CD4-positive, CD25-positive, alpha-beta regulatory T cell (primary cell): ENCODE data around the gene PRUNE2. TPM values are rescaled to one million over a fixed set of nuclear protein-coding genes. Genes with fewer than 3 reads are reported as not detected.
"Not testable (repeated sequence)": the region's sequence is repeated elsewhere in the genome, so short reads cannot be mapped to it uniquely, and the experiment has no call there.

Source experiments
- ATAC-seq, 2 donors: fragments of 150-1000 bp; cut with Tn5 transposase; one replicate each; pipeline ENCODE4 v1.10.0; 2021; ENCODE audit warnings: low read depth in 2 of 2, moderate number of reproducible peaks in 2 of 2, moderate library complexity in 1 of 2
- DNase-seq, 3 donors: peaks; one replicate each; pipeline versions ENCODE4 v3.0.0 to v3.0.0-alpha.2; 2012 to 2022; ENCODE audit warnings: mixed read lengths in 1 of 3
- H3K27ac ChIP-seq: one replicate; pipeline ENCODE4 v1.7.0; 2013; ENCODE audit warnings: mild to moderate bottlenecking, low read length; ENCODE audit not compliant: insufficient read depth, poor library complexity, severe bottlenecking
- H3K27me3 ChIP-seq: one replicate; pipeline ENCODE4 v1.7.0; 2013; ENCODE audit warnings: low read length; ENCODE audit not compliant: control insufficient read depth, insufficient read depth
- H3K36me3 ChIP-seq: one replicate; pipeline ENCODE4 v1.7.0; 2013; ENCODE audit warnings: mild to moderate bottlenecking, low read length, moderate library complexity; ENCODE audit not compliant: control insufficient read depth, insufficient read depth
- H3K4me1 ChIP-seq: 2 replicates; pipeline ENCODE4 v1.7.0; 2013; ENCODE audit warnings: mild to moderate bottlenecking, low read length; ENCODE audit not compliant: insufficient read depth, control insufficient read depth, poor library complexity, severe bottlenecking
- H3K4me3 ChIP-seq: one replicate; pipeline ENCODE4 v1.7.0; 2013; ENCODE audit warnings: low read depth, mild to moderate bottlenecking, low read length, moderate library complexity
- H3K9me3 ChIP-seq, 2 experiments: 1 replicate in 1 of 2; 2 replicates in 1 of 2; pipeline ENCODE4 v1.7.0; 2013; ENCODE audit warnings: low read length in 2 of 2, mild to moderate bottlenecking in 1 of 2, moderate library complexity in 1 of 2; ENCODE audit not compliant: control insufficient read depth in 2 of 2
- H3K27ac Mint-ChIP-seq, 3 donors: one replicate each; pipeline ENCODE4 v1.8.0; 2020 to 2022; ENCODE audit warnings: mild to moderate bottlenecking in 3 of 3, mixed read lengths in 3 of 3, moderate library complexity in 2 of 3
- H3K27me3 Mint-ChIP-seq: one replicate; pipeline ENCODE4 v1.8.0; 2022; ENCODE audit warnings: mild to moderate bottlenecking, mixed read lengths
- H3K36me3 Mint-ChIP-seq: one replicate; pipeline ENCODE4 v1.8.0; 2020; ENCODE audit warnings: mixed read lengths
- H3K4me1 Mint-ChIP-seq, 4 donors: one replicate each; pipeline ENCODE4 v1.8.0; 2020 to 2022; ENCODE audit warnings: mixed read lengths in 4 of 4, mild to moderate bottlenecking in 1 of 4
- H3K4me3 Mint-ChIP-seq, 4 donors: one replicate each; pipeline ENCODE4 v1.8.0; 2020 to 2022; ENCODE audit warnings: mild to moderate bottlenecking in 4 of 4, mixed read lengths in 4 of 4, moderate library complexity in 3 of 4
- H3K9me3 Mint-ChIP-seq, 7 donors: one replicate each; pipeline ENCODE4 v1.8.0; 2020 to 2022; ENCODE audit warnings: mixed read lengths in 7 of 7, mild to moderate bottlenecking in 3 of 7, moderate library complexity in 2 of 7
- polyA plus RNA-seq, 4 donors: library from polyadenylated mRNA; unstranded; fragments of 300-500 nt; fragmentation: Illumina TruSeq; gene quantifications; one replicate each; pipeline ENCODE4 v1.2.3, GENCODE V29; 2021
- total RNA-seq: library from RNA; stranded (reverse); gene quantifications from one replicate; pipeline ENCODE4 v1.2.3, GENCODE V29; 2022

Gene PRUNE2
- total and polyA plus RNA-seq, 5 donors from 2014 or later = 0.28 to 0.30 TPM; not detected in 3

DNA sequence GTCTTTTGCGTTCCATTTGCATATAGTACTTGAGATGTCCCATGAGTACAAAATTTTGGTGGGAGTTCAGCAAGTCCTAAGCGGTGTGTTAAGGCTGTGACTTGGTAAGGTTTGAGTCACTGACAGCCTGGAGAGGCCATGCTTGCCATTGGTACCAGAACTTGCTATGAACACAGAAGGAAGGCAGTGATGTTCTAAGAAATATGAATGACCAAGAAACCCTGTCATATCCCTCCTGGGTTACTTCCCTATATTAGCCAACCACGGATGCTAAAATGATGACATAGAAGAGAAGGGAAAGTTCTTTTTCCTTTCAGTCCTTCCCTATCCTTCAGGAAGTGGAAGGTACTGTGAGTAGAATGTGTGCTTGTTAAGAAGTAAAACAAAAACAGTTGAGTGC lies 310.3 kb downstream of the PRUNE2 start:
- Histone ChIP-seq H3K36me3 (no peaks in the 10 kb centered on the region), H3K4me1 (no peaks in the 10 kb centered on the region), H3K27me3 (no peaks in the 10 kb centered on the region), H3K27ac (no peak overlapping the region), H3K9me3 (no peaks in the 10 kb centered on the region), H3K4me3 (no peak overlapping the region)
- no peak for ATAC-seq
- DNase-seq = no peak
- peaks cover under 1% of the 10 kb centered on the region for H3K27me3 Mint-ChIP-seq
- H3K4me1 Mint-ChIP-seq = peaks cover 0 to 4% (median 0%) of the 10 kb centered on the region in 4 donors
- H3K9me3 Mint-ChIP-seq = peaks cover 0 to 3% (median 0%) of the 10 kb centered on the region in 7 donors
- no peak overlapping the region for H3K27ac Mint-ChIP-seq
- H3K36me3 Mint-ChIP-seq = no peaks in the 10 kb centered on the region
- no peak overlapping the region for H3K4me3 Mint-ChIP-seq

GRCh38 chr9:76594764-76595424 lies 311.0 kb downstream of the PRUNE2 start:
- Mint-ChIP-seq H3K9me3 (peaks cover 0 to 3% (median 0%) of the 10 kb centered on the region in 7 donors), H3K4me1 (peaks cover 0 to 4% (median 0%) of the 10 kb centered on the region in 4 donors), H3K27ac (peak overlapping the region in 1 of 3 donors; percentile 28), H3K4me3 (no peak overlapping the region), H3K27me3 (peaks cover 4% of the 10 kb centered on the region), H3K36me3 (no peaks in the 10 kb centered on the region)
- Histone ChIP-seq H3K4me3 (no peak overlapping the region), H3K4me1 (no peaks in the 10 kb centered on the region), H3K36me3 (no peaks in the 10 kb centered on the region), H3K27ac (no peak overlapping the region), H3K9me3 (no peaks in the 10 kb centered on the region), H3K27me3 (no peaks in the 10 kb centered on the region)
- no peak for DNase-seq
- no peak for ATAC-seq

- not testable (repeated sequence) for H3K4me3 Mint-ChIP-seq, H3K27me3 Mint-ChIP-seq, H3K27me3 ChIP-seq, H3K9me3 Mint-ChIP-seq, H3K27ac Mint-ChIP-seq, H3K36me3 Mint-ChIP-seq, H3K4me1 ChIP-seq, H3K36me3 ChIP-seq, H3K27ac ChIP-seq, H3K9me3 ChIP-seq, H3K4me1 Mint-ChIP-seq, ATAC-seq, H3K4me3 ChIP-seq, DNase-seq
Measured at GRCh38 chr9:76593961-76594735, 311.8 kb downstream of the PRUNE2 start.

- Mint-ChIP-seq H3K4me3 (no peak overlapping the region), H3K27ac (no peak overlapping the region), H3K9me3 (peaks cover 0 to 4% (median 0%) of the 10 kb centered on the region in 7 donors), H3K27me3 (peaks cover 4% of the 10 kb centered on the region), H3K4me1 (peaks cover 0 to 4% (median 0%) of the 10 kb centered on the region in 4 donors), H3K36me3 (no peaks in the 10 kb centered on the region)
- no peak overlapping the region for H3K4me3 ChIP-seq
- DNase-seq (no peak), ATAC-seq (no peak)
- no peak overlapping the region for H3K27ac ChIP-seq
- no peaks in the 10 kb centered on the region for H3K9me3 ChIP-seq
- H3K4me1 ChIP-seq = no peaks in the 10 kb centered on the region
- no peaks in the 10 kb centered on the region for H3K36me3 ChIP-seq
- H3K27me3 ChIP-seq = no peaks in the 10 kb centered on the region
Measured at GRCh38 chr9:76592974-76593347, 313.0 kb downstream of the PRUNE2 start.

DNA sequence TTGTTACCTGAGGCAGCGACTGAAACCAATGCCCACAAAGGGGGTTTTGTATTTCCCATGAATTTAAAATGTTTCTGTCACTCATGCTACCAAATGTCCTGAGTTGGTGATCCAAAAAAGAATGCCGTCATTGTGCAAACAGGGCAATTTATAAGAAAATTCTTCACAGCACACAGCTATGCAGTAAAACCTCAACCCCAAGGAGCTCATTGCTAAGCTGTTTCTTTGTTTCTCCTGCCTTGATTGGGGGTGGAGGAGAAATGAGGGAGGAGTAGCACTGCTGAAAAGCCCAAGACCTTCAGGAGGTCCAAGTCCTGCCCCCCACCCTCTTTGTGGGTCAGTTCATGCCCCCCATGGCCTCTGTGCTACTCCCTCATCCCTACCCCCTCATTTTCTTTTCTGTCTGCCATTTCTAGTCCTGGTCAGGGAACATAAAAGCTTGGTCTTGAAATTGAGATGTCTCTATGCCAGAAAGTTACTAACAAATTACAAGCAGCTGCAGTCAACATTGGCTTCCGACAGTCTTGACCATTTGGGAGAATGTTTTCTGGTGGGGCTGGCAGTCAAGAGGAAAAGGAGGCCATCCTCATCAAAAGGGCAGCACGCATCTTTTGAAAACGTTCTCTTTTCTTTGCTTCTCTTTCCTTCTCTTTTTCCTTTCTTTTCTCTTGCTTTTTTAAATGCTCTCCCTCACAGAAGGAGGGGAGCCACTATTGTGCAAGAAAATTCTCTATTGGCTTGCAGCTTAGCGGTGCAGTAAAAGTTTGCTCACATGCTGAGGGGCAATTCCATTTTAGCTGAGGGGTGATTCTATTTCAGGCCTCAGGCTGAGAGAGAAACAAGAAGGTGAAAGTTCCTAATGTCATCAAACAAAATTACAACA lies 313.6 kb downstream of the PRUNE2 start:
- no peak overlapping the region for H3K4me3 Mint-ChIP-seq
- H3K27ac Mint-ChIP-seq = no peak overlapping the region
- H3K4me1 ChIP-seq = no peaks in the 10 kb centered on the region

GRCh38 chr9:76591256-76591950 lies 314.5 kb downstream of the PRUNE2 start:
- Histone ChIP-seq H3K4me1 (no peaks in the 10 kb centered on the region), H3K27ac (no peak overlapping the region), H3K36me3 (no peaks in the 10 kb centered on the region), H3K27me3 (no peaks in the 10 kb centered on the region), H3K4me3 (no peak overlapping the region), H3K9me3 (no peaks in the 10 kb centered on the region)
- DNase-seq = no peak
- H3K9me3 Mint-ChIP-seq = peaks cover 0 to 5% (median 0%) of the 10 kb centered on the region in 7 donors
- H3K27ac Mint-ChIP-seq = no peak overlapping the region
- no peak overlapping the region for H3K4me3 Mint-ChIP-seq
- no peak for ATAC-seq
- peaks cover 0 to 4% (median 0%) of the 10 kb centered on the region in 4 donors for H3K4me1 Mint-ChIP-seq
- no peaks in the 10 kb centered on the region for H3K36me3 Mint-ChIP-seq
- peaks cover 4% of the 10 kb centered on the region for H3K27me3 Mint-ChIP-seq

More for the DNA sequence above, 313.6 kb downstream of the PRUNE2 start:
- peaks cover 0 to 4% (median 0%) of the 10 kb centered on the region in 7 donors for H3K9me3 Mint-ChIP-seq
- ATAC-seq (no peak), DNase-seq (no peak)
- H3K27ac ChIP-seq = no peak overlapping the region
- no peaks in the 10 kb centered on the region for H3K36me3 ChIP-seq
- H3K4me1 Mint-ChIP-seq = peaks cover 0 to 4% (median 0%) of the 10 kb centered on the region in 4 donors
- no peaks in the 10 kb centered on the region for H3K36me3 Mint-ChIP-seq
- no peak overlapping the region for H3K4me3 ChIP-seq
- no peaks in the 10 kb centered on the region for H3K9me3 ChIP-seq
- H3K27me3 Mint-ChIP-seq = peaks cover 4% of the 10 kb centered on the region
- H3K27me3 ChIP-seq = no peaks in the 10 kb centered on the region

DNA sequence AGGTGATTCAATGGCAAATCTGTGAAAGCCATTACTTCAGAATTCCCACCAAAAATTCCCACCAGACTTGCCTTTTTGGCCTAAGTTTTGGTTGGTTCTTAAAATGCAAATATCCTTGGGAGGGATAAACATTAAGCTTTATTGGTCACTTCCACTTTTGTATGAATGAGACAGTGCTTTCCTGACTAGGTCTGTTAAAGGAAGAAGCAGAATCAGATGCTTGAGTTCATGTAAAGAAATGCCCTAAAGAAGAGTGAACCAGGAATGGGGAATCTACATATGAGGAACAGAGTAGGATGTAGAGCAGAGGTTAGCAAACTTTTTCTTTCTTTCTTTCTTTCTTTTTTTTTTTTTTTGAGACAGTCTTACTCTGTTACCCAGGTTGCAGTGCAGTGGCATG lies 317.6 kb downstream of the PRUNE2 start:
- ATAC-seq (no peak), DNase-seq (no peak)
- H3K9me3 Mint-ChIP-seq = peaks cover 0 to 5% (median 0%) of the 10 kb centered on the region in 7 donors
- Histone ChIP-seq H3K9me3 (no peaks in the 10 kb centered on the region), H3K36me3 (no peaks in the 10 kb centered on the region), H3K27ac (no peak overlapping the region), H3K27me3 (no peaks in the 10 kb centered on the region), H3K4me3 (no peak overlapping the region), H3K4me1 (no peaks in the 10 kb centered on the region)
- H3K36me3 Mint-ChIP-seq = no peaks in the 10 kb centered on the region
- H3K27me3 Mint-ChIP-seq = peaks cover 4% of the 10 kb centered on the region
- H3K27ac Mint-ChIP-seq = no peak overlapping the region
- H3K4me1 Mint-ChIP-seq = peaks cover 0 to 4% (median 0%) of the 10 kb centered on the region in 4 donors
- H3K4me3 Mint-ChIP-seq = no peak overlapping the region
